Measurements from ENCODE around the gene F13B.

The F13B gene

GRCh38 chr1:197027359-197027758, 39.7 kb downstream of the F13B start:
- Histone ChIP-seq H3K27ac (no peak overlapping the region), H3K9me3 (no peaks in the 10 kb centered on the region), H3K27me3 (no peaks in the 10 kb centered on the region), H3K4me1 (ENCODE audit: control insufficient read depth in 1 of 2, insufficient read depth in 1 of 2, low read depth in 1 of 2, low read length in 1 of 2) (no peaks in the 10 kb centered on the region), H3K4me3 (ENCODE audit: low read depth in 1 of 2, low read length in 1 of 2) (no peak overlapping the region), H3K36me3 (no peaks in the 10 kb centered on the region)
- no peak for TF ChIP-seq CTCF (IDR thresholded peaks at IDR 0.05)

GRCh38 chr1:197024460-197024859, 42.6 kb downstream of the F13B start:
- TF ChIP-seq CTCF (IDR thresholded peaks at IDR 0.05): no peak
- H3K9me3 ChIP-seq: no peaks in the 10 kb centered on the region
- no peaks in the 10 kb centered on the region for H3K27me3 ChIP-seq
- H3K4me1 ChIP-seq (ENCODE audit: control insufficient read depth in 1 of 2, insufficient read depth in 1 of 2, low read depth in 1 of 2, low read length in 1 of 2): no peaks in the 10 kb centered on the region
- H3K36me3 ChIP-seq: no peaks in the 10 kb centered on the region
- no peak overlapping the region for H3K4me3 ChIP-seq (ENCODE audit: low read depth in 1 of 2, low read length in 1 of 2)
- no peak overlapping the region for H3K27ac ChIP-seq

GRCh38 chr1:197021716-197022115, 45.3 kb downstream of the F13B start:
- Histone ChIP-seq H3K27me3 (no peaks in the 10 kb centered on the region), H3K4me1 (ENCODE audit: control insufficient read depth in 1 of 2, insufficient read depth in 1 of 2, low read depth in 1 of 2, low read length in 1 of 2) (no peaks in the 10 kb centered on the region), H3K36me3 (no peaks in the 10 kb centered on the region), H3K9me3 (no peaks in the 10 kb centered on the region), H3K27ac (no peak overlapping the region), H3K4me3 (ENCODE audit: low read depth in 1 of 2, low read length in 1 of 2) (no peak overlapping the region)
- TF ChIP-seq CTCF (IDR thresholded peaks at IDR 0.05): no peak

- Histone ChIP-seq H3K36me3 (no peaks in the 10 kb centered on the region), H3K27me3 (no peaks in the 10 kb centered on the region), H3K4me3 (ENCODE audit: low read depth in 1 of 2, low read length in 1 of 2) (no peak overlapping the region), H3K9me3 (no peaks in the 10 kb centered on the region), H3K4me1 (ENCODE audit: control insufficient read depth in 1 of 2, insufficient read depth in 1 of 2, low read depth in 1 of 2, low read length in 1 of 2) (no peaks in the 10 kb centered on the region), H3K27ac (no peak overlapping the region)
- no peak for TF ChIP-seq CTCF (IDR thresholded peaks at IDR 0.05)
Observed at GRCh38 chr1:197017558-197018146, 49.4 kb downstream of the F13B start.

- Histone ChIP-seq H3K4me1 (ENCODE audit: control insufficient read depth in 1 of 2, insufficient read depth in 1 of 2, low read depth in 1 of 2, low read length in 1 of 2) (no peaks in the 10 kb centered on the region), H3K9me3 (no peaks in the 10 kb centered on the region), H3K27me3 (no peaks in the 10 kb centered on the region), H3K27ac (no peak overlapping the region), H3K36me3 (no peaks in the 10 kb centered on the region), H3K4me3 (ENCODE audit: low read depth in 1 of 2, low read length in 1 of 2) (no peak overlapping the region)
- no peak for TF ChIP-seq CTCF (IDR thresholded peaks at IDR 0.05)
Observed at GRCh38 chr1:197016751-197017150, 50.3 kb downstream of the F13B start.

GRCh38 chr1:197013234-197013633, 53.8 kb downstream of the F13B start:
- no peaks in the 10 kb centered on the region for H3K27me3 ChIP-seq
- no peaks in the 10 kb centered on the region for H3K4me1 ChIP-seq (ENCODE audit: control insufficient read depth in 1 of 2, insufficient read depth in 1 of 2, low read depth in 1 of 2, low read length in 1 of 2)
- H3K36me3 ChIP-seq: no peaks in the 10 kb centered on the region
- TF ChIP-seq CTCF (IDR thresholded peaks at IDR 0.05): no peak
- no peak overlapping the region for H3K27ac ChIP-seq
- H3K4me3 ChIP-seq (ENCODE audit: low read depth in 1 of 2, low read length in 1 of 2): no peak overlapping the region
- H3K9me3 ChIP-seq: no peaks in the 10 kb centered on the region
